Measurements from ENCODE around the gene ETV5. TPM values are rescaled to one million over a fixed set of nuclear protein-coding genes. Genes with fewer than 3 reads are reported as not detected.
"Not testable (repeated sequence)": the region's sequence is repeated elsewhere in the genome, so short reads cannot be mapped to it uniquely, and the experiment has no call there.

Gene ETV5
- total RNA-seq, 1 donor, result 54.8 TPM

DNA sequence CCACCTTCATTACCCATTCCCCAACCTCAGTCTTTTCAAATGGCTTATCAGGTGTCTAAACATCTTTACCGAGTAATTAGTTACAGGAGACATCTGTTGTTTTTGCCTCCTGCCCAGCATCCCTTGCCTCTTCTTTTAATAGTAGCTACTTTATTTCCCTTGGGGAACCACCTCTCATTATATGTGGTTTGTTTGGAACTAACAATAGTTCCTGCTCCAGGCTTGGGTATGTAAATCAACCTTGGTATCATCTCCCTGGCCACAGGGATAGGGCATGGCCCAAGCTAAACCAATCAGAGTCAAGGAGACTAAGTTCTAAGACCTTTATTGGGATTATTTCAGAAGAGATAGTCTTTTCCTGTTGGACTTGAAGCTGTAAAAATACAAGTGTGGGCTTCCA lies 76.6 kb downstream of the ETV5 start:
- TF ChIP-seq, protein P1, sequence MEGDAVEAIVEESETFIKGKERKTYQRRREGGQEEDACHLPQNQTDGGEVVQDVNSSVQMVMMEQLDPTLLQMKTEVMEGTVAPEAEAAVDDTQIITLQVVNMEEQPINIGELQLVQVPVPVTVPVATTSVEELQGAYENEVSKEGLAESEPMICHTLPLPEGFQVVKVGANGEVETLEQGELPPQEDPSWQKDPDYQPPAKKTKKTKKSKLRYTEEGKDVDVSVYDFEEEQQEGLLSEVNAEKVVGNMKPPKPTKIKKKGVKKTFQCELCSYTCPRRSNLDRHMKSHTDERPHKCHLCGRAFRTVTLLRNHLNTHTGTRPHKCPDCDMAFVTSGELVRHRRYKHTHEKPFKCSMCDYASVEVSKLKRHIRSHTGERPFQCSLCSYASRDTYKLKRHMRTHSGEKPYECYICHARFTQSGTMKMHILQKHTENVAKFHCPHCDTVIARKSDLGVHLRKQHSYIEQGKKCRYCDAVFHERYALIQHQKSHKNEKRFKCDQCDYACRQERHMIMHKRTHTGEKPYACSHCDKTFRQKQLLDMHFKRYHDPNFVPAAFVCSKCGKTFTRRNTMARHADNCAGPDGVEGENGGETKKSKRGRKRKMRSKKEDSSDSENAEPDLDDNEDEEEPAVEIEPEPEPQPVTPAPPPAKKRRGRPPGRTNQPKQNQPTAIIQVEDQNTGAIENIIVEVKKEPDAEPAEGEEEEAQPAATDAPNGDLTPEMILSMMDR (IDR thresholded peaks at IDR 0.05; ENCODE audit: insufficient read depth, low read depth, low read length), result no peak
- H3K4me3 ChIP-seq (ENCODE audit: low read depth, low read length), result no peak overlapping the region
- DNase-seq (ENCODE audit: low read depth), result no peak

DNA sequence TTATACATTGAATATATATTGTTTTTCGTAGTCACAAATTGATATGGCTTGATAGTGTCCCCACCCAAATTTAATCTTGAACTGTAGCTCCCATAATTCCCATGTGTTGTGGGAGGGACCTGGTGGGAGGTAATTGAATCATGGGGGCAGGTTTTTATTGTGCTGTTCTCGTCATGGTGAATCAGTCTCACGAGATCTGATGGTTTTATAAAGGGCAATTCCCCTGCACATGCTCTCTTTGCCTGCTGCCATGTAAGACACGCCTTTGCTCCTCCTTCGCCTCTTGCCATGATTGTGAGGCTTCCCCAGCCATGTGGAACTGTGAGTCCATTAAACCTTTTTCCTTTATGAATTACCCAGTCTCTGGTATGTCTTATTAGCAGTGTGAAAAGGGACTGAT lies 82.9 kb downstream of the ETV5 start:
- not testable (repeated sequence) for H3K4me3 ChIP-seq (ENCODE audit: low read depth, low read length); DNase-seq (ENCODE audit: low read depth)

DNA sequence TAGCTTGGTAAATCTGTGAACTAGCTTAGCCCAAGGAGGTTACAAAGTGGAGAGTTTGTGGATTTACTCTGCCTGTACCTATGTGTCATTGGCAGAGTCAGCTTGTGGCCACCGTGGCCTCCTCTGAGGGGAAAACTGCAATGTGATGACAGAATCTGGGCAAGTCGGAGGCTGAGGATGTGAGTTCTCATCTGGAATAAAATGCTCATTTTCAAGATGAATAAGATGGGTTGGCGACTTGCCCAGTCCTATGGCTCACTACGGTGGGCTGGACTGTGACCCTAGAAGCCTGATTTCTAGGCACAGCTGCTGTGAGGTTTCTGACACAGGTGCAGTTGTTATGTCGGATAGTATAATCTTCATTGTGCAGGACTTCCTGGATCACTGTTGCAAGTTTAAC lies 83.7 kb downstream of the ETV5 start:
- no peak overlapping the region for H3K4me3 ChIP-seq (ENCODE audit: low read depth, low read length)
- TF ChIP-seq, protein P1 (IDR thresholded peaks at IDR 0.05; ENCODE audit: insufficient read depth, low read depth, low read length), result no peak
- DNase-seq (ENCODE audit: low read depth), result no peak

DNA sequence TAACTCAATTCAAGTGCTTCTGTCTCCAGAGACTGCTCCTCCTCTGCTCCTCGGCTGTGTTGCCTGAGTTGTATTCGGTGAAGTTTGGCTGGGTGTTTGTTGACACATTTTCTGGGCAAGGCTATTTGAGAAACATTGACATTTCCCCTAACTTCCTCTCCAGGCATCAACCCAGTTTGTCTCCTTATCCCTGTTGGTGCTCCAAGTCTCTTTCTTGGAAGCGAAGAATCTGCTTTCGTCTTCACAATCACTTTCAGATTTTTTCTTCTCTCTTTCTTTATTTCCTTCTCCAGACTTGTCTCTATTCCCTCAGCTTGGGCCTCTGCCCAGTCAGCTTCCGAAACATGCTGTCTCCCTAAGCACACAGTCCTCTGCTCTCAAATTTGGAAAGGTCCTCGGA lies 84.7 kb downstream of the ETV5 start:
- DNase-seq (ENCODE audit: low read depth), result peak; percentile 16
- TF ChIP-seq, protein P1 (IDR thresholded peaks at IDR 0.05; ENCODE audit: insufficient read depth, low read depth, low read length), result no peak

DNA sequence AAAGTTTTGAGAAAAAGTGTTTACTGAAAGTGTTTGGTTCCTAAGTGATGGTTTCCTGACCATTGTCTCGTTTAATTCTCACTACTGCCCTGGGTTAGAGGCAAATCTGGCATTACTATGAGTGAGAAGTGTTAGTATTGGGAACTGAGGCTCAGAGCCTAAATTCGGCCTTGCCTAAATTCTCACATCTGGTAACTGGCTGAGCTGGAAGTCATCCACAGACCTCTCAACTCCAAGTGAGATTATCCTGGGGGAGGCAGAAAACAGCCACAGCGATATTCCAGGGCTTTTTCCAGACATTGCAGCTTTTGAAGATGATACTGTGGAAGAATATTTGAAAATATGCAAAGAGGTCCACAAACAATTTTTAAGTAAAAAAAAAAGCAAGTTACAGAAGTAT lies 86.0 kb downstream of the ETV5 start:
- no peak overlapping the region for H3K4me3 ChIP-seq (ENCODE audit: low read depth, low read length)
- TF ChIP-seq, protein P1 (IDR thresholded peaks at IDR 0.05; ENCODE audit: insufficient read depth, low read depth, low read length), result no peak
- DNase-seq (ENCODE audit: low read depth), result peak; percentile 5

More for the DNA sequence above, 84.7 kb downstream of the ETV5 start:
- no peak overlapping the region for H3K4me3 ChIP-seq (ENCODE audit: low read depth, low read length)

DNA sequence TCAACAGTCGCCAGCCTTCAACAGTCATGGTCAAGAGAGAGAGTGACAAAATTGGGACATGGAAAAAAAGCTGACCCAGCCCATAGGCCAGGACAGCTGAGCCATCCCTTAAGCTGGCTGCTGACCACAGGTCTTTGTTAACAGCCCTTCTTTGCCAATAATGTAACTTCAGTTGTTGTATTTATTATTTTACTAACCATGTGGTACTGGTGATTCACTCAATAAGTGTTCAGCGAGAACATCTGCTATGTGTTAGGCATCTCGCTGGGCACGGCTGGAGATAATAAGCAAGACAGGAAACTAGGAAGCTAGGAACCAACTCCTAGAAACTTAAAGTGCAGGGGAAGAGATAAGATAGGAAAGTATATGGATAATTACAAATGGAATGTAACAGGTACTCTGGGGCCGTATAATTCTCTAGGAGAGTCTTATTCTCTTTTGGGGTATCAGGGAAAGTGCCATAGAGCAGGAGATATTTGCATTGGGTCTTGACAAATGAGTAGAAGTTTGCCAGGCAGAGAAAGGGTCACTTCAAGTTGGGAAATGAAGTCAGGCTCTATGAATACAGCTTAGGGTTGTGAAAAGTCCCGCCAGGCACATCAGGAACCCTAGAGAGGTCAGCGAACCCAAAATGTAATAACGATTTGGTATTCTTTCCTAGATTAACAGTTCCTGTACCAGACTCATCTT lies 87.1 kb downstream of the ETV5 start:
- DNase-seq (ENCODE audit: low read depth), result peak; percentile 93
- H3K4me3 ChIP-seq (ENCODE audit: low read depth, low read length), result no peak overlapping the region
- TF ChIP-seq, protein P1 (IDR thresholded peaks at IDR 0.05; ENCODE audit: insufficient read depth, low read depth, low read length), result no peak

DNA sequence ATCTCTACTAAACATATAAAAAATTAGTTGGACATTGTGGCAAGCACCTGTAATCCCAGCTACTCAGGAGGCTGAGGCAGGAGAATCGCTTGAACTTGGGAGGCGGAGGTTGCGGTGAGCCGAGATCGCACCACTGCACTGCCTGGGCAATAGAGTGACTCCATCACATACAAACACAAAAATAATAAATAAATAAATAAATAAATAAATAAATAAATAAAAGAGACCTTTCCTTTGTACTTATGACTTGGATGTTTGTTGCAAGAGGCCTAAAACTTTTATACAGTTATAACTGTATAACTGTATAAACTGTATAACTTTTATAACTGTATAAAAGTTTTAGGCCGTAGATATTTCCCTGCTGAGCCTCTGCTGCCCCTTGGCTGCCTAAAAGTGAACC lies 87.6 kb downstream of the ETV5 start:
- not testable (repeated sequence) for H3K4me3 ChIP-seq (ENCODE audit: low read depth, low read length); DNase-seq (ENCODE audit: low read depth)

DNA sequence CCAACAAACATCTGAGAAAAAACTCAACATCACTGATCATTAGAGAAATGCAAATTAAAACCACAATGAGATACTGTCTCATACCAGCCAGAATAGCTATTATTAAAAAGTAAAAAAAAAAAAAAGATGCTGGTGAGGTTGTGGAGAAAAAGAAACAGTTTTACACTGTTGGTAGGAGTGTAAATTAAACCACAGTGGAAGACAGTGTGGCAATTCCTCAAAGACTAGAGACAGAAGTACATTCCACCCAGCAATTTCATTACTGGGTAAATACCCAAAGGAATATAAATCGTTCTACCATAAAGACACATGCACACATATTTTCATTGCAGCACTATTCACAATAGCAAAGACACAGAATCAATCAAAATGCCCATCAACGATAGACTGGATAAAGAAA lies 89.6 kb downstream of the ETV5 start:
- not testable (repeated sequence) for DNase-seq (ENCODE audit: low read depth); H3K4me3 ChIP-seq (ENCODE audit: low read depth, low read length)

Data from fibroblast of villous mesenchyme (primary cell).